NCI-H187 (cell line): Measurements from ENCODE around the gene CTXND1.

Experiments used
- DNase-seq, 2 experiments: peaks; one replicate each; lab custom pipeline; 2025; lab: John Stamatoyannopoulos, UW

Gene CTXND1

GRCh38 chr15:80180986-80181385 lies 71.0 kb downstream of the CTXND1 start:
- no peak for DNase-seq

GRCh38 chr15:80180468-80180867 lies 71.5 kb downstream of the CTXND1 start:
- DNase-seq, result no peak

GRCh38 chr15:80179935-80180334 lies 72.1 kb downstream of the CTXND1 start:
- no peak for DNase-seq

DNA sequence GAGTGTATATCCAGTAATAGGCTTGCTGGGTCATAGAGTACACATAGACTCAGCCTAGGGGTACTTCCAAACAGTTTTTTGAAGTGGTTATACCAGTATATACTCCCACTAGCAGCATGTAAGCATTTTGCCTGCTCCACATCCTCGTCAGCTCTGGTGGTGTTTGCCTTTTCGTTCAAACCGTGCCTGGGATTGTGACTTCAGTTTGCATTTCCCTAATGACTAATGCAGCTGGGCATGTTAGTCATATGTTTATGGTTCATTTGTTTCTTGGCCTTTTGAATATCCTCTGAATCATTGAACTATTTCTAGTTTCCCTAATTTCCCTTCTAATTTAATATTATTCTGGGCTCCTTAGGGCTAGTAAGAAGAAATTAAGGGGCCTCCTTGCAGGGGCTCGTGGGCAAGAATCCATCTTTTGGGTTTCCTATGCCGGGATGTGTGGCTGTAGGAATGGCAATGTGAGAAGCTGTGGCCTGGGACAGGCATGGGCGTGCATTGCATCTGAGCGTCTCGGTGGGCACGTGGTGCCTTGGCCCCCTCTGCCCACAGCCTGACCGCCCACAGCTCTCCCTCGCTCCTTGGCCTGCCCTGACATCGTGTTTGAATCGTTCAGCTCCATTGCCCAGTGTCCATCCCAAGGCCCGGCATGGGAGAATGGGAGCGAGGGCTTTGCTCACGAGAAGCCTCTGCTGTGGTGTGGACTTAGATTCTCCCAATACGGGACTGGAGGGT lies 72.8 kb downstream of the CTXND1 start:
- no peak for DNase-seq

DNA sequence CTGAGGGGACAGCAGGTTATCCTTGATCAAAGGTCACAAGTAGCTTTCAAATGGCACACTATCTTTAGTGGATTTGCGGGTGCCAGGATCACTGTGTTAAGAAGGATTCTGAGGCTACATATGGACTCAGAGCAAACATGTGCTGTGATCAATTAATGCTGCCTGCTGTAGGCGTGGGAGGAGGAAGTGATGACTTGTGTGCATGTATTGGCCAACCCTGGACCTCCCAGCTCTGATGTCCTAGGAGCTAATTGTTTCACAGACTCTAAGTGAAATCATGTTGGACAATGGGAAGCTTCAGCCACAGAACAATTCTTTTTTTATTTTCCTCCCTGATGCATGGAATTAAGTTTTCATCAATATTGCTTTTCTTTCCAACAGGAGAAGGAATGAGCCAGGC lies 74.9 kb downstream of the CTXND1 start:
- DNase-seq, result no peak

GRCh38 chr15:80176443-80176842 lies 75.6 kb downstream of the CTXND1 start:
- no peak for DNase-seq

GRCh38 chr15:80175436-80175835 lies 76.6 kb downstream of the CTXND1 start:
- no peak for DNase-seq

GRCh38 chr15:80174017-80174746 lies 77.8 kb downstream of the CTXND1 start:
- no peak for DNase-seq

GRCh38 chr15:80173022-80173759 lies 78.8 kb downstream of the CTXND1 start:
- DNase-seq, result peak in 1 of 2 experiments; percentile 2

DNA sequence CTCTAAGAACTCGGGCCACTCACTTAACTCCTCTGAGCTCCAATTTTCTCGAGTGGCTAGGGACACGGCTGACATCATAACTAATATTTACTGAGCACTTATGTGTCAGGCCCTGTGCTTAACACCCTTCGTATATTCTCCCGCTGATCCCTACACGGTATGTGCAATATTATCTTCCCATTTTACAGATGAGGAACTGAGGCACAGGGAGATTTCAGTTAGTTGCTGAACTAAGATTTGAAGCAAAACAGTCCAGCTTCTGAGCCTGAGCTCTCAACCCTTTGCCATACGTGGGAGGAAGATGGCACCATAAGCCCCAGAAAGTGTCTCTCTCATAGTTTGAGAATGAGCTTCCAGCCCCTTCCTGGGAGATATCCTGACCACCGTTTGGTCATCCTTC lies 79.6 kb downstream of the CTXND1 start:
- no peak for DNase-seq

DNA sequence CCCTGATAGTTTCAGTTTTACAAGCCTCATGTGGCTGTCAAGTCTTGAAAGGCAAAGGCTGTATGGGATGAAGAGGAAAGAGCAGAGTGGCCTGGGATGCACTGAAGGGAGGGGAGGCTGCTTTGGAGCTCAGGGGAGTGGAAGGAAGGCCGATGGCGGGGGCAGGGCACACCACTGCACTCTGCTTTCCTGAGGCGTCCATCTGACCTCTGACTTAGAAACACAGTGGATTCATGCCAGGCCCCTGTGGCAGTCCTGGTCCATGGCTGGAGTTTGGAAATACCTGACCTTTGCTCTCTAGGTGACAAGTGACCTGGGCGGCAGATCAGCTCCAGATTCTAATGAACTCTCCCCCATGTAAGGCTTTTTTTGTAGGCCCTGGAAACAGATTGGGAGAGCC lies 80.2 kb downstream of the CTXND1 start:
- DNase-seq, result no peak

- DNase-seq, result no peak
Observed at GRCh38 chr15:80170596-80170995, 81.4 kb downstream of the CTXND1 start.

DNA sequence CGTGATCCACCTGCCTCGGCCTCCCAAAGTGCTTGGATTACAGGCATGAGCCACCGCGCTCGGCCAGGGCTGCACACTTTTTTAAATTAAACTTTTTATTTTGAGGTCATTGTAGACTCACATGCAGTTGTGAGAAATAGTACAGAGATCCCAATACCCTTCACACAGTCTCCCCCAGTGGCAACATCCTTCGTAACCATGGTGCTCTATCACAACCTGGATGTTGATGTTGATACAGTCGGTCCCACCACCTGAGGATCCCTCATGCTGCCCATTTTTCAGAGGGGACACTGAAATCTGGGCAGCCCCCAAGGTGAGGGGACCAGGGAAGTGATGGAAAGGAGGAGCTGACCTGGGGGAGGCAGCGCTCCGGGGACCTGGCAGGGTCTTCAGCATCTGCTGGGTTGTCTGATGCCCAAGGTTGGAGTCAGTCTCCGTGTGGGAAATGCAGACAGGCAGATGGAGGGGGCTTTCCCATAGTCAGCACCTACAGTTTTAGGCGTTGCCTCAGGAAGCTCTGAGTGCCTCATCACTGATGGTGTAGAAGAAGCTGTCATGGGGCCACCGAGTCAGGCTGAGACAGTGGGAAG lies 82.2 kb downstream of the CTXND1 start:
- no peak for DNase-seq

DNA sequence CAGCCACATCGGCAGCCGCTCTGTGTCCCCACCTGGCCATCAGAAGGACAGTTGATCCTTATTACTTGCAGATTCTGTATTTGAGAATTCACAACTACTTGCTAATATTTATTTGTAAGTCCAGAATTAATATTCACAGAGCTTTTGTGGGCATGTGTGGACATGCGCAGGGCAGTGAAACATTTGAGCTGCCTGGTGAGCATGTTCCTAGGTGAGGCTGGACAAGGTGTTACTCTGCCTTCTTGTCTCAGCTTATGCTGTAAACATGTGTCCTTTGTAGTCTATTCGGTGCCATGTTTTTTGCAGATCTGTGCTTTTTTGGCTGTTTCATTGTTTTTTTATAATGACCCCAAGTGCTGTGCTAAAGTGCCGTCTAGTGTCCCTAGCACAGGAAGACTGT lies 83.6 kb downstream of the CTXND1 start:
- DNase-seq, result no peak

DNA sequence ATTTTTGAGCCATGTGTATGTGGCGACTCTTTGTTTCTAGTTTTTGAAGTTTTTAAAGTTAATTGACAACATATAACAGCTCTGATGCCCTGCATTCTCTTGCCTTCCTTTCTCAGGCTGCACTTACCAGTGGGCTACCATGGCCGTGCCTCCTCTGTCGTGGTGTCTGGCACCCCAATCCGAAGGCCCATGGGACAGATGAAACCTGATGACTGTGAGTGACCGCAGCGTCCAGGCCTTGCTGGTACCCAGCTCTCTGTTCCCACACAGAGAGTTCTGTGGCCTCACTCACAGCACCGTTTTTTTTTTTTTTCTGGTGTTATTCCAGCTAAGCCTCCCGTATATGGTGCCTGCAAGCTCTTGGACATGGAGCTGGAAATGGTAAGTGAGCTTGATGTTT lies 84.1 kb downstream of the CTXND1 start:
- no peak for DNase-seq

DNA sequence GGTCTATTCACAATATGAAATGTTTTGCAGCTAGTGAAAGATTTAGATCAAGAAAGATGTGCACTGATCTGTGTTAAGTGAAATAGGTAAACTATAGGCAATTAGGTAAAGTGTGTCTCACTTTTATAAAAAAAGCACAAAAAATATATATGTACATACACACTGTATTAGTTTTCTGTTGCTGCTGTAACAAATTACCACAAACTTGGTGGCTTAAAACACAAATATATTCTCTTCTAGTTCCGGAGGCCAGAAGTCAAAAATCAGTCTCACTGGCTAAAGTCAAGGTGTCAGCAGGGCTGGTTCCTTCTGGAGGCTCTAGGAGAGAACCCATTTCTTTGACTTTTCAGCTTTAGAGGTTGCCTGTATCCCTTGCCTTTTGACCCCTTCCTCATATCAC lies 88.1 kb downstream of the CTXND1 start:
- DNase-seq, result no peak

- no peak for DNase-seq
Observed at GRCh38 chr15:80163217-80163616, 88.8 kb downstream of the CTXND1 start.

DNA sequence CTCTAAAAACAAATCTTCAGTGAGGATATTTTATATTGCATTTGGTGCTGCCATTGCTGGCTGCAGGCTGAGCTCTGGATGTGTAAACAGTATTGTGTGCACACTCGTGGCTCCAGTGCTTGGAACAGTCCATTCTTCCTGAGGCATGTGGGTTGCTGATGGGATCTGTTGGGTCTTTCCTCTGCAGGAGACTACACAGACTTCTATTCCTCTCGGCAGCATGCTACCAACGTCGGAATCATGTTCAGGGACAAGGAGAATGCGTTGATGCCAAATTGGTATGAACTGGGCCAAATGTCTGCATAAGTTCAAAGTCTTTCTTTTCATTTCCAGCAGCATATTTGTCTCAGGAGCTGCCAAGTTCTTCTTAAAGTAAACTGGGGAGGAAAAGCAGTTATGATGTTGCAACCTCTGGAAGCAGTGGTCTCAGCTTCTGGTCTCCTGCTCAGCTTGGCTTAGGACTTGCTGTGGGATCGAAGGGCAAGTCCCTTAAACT lies 89.9 kb downstream of the CTXND1 start:
- no peak for DNase-seq

- DNase-seq, result no peak
Observed at GRCh38 chr15:80161468-80162016, 90.5 kb downstream of the CTXND1 start.

DNA sequence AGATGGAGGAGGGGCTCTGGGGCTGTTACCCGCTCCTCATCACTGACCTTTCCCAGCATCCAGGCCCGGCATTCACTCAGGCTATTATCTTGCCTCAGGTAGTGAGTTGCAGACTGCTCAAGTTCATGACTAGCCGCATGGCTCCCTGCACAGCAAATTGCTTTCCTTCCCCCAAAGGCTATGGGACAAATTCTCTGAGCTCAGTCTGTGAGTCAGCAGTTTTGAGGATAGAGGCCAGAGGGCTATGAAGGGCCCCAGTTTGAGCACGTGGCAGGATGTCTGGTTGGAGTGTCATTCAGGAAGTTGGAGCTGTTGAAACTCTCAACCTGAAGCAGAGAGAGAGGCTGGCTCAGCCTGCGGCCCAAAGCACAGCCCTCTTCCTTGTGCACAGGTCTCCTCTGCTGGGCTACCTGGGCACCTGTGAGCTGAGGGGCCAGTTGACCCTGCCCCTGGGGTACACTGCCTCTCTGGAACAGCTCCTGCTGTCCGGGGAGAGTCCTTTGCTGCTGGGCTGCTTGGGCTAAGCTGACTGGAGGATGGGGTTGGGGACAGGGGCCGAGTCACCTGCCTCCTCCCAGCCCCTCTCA lies 91.3 kb downstream of the CTXND1 start:
- no peak for DNase-seq

- no peak for DNase-seq
Observed at GRCh38 chr15:80159811-80160569, 92.0 kb downstream of the CTXND1 start.
